Measurements from ENCODE around the gene SKAP1. TPM values are rescaled to one million over a fixed set of nuclear protein-coding genes. Genes with fewer than 3 reads are reported as not detected.

SKAP1 gene
- total RNA-seq, 4 donors from 2014 or later, result 0.93 to 1.9 (median 1.1) TPM; not detected in 1

DNA sequence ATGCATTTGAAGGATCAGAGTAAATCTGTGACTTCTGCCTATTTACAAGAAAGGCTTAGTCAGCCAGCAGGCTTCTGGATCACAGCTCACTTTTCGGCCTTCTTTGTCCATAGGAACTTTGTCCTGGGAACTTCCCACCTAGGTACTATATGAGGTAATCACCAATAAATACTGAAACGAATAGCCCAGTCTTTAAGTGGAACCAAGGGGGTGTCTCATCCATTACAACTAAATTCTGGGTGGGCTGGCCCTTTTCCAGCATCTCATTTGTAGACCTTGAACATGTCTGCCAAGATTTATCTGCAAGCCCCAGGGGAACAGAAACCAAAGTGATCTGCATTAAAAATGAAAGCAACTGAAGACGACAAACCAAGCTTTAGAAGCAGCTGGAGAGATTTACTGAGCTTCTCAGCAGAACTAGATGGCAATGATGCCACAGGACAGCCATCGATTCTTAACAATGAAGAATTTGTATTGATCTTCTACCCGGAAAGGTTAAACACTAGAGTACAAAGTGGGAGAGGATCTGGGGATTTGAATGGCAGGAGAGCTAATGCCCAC is 267.0 kb downstream of the SKAP1 start:
- TF ChIP-seq, protein P1, sequence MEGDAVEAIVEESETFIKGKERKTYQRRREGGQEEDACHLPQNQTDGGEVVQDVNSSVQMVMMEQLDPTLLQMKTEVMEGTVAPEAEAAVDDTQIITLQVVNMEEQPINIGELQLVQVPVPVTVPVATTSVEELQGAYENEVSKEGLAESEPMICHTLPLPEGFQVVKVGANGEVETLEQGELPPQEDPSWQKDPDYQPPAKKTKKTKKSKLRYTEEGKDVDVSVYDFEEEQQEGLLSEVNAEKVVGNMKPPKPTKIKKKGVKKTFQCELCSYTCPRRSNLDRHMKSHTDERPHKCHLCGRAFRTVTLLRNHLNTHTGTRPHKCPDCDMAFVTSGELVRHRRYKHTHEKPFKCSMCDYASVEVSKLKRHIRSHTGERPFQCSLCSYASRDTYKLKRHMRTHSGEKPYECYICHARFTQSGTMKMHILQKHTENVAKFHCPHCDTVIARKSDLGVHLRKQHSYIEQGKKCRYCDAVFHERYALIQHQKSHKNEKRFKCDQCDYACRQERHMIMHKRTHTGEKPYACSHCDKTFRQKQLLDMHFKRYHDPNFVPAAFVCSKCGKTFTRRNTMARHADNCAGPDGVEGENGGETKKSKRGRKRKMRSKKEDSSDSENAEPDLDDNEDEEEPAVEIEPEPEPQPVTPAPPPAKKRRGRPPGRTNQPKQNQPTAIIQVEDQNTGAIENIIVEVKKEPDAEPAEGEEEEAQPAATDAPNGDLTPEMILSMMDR (IDR thresholded peaks at IDR 0.05), result no peak
- ATAC-seq (ENCODE audit: low FRiP score) (no peak), DNase-seq (ENCODE audit: low spot score) (no peak)

DNA sequence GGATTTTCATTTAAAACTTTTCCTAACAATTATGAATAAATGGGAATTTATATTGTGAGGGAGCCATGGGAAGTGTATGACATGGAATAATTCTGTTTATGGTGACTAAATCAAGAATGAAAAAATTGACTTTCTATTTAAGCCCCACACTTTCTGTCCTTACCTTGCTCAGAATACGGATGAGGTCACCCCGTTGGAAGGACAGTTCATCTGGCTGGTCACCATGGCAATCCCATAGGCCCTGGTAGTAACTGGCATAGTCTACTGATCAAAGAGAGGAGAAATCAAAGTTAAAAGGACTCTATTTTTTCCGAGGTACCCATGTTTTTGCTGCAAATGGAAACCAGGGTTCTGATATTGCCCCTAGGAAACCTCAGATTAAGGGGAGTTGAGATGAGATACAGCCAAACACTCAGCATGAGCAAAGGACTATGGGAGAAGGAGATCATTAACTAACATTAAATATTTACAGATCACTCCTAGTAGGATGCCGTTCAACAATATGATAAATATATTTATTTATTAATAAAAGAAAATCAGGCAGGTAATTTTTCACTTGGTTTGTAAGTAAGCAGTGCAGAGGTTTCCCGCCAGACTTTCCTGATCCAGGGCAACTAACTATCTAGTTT is 267.6 kb downstream of the SKAP1 start:
- ATAC-seq (ENCODE audit: low FRiP score), result no peak
- DNase-seq (ENCODE audit: low spot score), result no peak
- TF ChIP-seq, protein P1 (IDR thresholded peaks at IDR 0.05), result no peak

DNA sequence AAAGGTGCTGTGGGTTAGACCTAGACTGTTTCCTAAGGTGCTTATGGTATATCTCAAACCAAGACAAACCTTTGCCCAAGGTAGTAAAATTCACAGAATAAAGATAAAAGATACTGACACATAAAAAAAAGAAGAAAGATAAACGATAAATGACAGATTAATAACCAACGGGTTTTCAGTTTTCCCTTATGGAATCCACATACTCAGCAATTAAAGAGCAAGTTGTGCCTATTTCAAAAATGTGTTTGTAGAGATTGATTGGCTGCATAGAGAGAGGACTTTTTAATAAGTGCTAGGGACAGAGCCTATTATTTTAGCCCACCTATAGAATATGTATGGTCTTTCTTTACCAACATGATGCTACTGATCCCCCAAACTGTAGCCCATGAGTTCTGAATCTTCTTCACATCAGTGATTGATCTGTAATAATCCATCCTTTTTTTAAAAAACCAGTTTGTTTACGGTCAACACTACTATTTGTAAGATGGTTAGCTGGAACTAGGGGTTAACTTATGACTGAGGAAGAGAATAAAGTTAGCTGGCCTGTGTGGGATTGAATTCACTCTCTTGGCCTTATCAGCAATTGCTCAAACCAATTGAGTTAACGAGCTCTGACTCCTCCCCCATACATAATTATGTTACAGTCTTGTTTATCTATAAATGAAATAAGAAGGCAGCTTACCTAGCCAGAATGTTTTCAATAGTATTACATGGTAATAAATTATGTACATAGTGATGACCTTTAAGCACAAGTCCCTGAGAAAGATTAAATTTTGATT is 268.7 kb downstream of the SKAP1 start:
- DNase-seq (ENCODE audit: low spot score), result no peak
- TF ChIP-seq, protein P1 (IDR thresholded peaks at IDR 0.05), result no peak
- ATAC-seq (ENCODE audit: low FRiP score), result no peak

DNA sequence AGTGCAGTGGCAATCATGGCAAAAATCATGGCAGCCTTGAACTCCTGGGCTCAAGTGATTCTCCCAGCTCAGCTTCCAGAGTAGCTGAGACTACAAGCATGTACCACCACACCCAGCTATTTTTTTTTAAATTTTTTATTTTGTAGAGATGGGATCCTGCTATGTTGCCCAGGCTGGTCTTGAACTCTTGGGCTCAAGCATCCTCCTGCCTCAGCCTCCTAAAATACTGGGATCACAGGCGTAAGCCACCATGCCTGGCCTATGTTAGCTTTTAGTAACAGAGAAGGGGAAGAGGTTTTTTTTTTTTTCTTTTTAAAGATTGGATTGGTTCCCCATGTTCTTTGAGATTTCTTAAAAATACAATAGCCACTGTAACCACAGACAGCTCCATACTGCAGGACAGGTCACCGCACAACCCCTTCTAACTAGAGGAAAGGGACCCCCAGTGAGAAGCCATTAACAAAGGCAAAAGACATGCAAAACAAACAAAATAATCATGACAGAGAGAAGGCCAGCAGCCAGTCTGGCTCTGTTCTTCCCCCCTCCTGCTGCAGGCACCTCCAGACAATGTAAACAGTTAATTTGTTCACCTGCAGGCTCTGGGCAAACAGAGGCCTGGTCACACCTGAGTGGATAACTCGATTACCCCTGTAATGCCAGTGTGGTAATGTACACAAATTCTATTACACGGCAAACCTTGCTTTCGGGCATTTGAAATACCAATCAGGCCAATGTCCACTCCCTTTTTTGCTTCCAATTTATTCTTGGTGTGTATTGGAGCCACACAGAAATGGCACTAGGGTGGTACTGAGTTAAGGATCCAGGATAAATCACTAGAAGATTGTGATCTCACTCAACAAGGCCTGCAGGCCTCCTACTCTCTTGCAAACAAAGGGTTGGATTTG is 269.6 kb downstream of the SKAP1 start:
- TF ChIP-seq, protein P1 (IDR thresholded peaks at IDR 0.05), result no peak
- ATAC-seq (ENCODE audit: low FRiP score) (no peak), DNase-seq (ENCODE audit: low spot score) (no peak)

DNA sequence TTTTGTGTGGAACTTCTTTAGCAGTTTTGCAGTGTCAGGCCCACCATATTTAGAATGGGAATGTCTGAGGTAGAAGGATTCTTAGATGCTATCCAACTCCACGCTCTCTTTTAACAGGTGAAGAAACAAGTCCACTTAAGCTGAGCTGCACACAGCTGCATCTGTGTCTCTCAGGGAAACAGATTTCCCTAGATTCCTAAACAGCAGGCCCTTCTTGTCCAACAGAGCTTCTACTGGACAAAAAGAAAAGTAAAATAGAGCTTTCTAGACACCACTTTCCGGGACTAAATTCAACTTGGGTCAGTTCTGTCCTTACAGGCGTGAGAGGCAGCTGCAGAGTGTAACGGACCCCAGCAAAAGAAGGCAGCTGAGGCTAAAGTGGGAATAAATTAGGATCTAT is 270.8 kb downstream of the SKAP1 start:
- DNase-seq (ENCODE audit: low spot score), result no peak
- TF ChIP-seq, protein P1 (IDR thresholded peaks at IDR 0.05), result no peak
- no peak for ATAC-seq (ENCODE audit: low FRiP score)

DNA sequence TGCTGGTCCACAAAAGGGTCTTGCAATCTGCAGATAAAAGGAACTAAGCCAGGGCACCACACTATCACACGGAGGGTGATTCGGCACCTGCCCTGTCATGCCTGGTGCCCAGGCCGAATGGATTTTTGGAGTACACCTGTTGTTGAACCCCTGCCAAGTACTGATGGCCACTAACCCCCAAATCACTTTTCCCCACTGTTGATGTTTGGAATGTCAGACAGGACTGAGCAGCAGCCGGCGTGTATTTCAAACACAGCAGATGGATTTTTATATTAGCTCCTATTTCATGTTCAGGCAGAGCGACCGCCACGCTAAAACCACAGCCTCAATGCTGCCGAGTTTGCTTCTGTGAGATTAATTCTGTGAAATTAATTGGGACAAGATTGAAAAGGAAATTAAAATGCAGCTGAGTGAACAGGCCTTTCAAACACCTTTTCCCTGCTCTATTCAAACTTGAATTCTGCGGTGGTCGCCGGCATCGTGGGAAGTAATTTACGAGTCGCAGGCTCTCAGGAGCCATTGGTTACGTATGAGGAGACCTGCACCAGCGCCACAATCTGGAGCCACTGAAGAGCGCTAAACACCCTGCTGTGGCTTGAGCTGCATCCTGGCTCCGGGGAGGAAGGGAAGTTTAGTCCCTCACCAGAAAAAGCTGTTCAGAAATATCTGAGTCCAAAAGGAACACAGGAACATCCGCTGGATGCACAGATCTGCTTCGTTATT is 274.0 kb downstream of the SKAP1 start:
- DNase-seq (ENCODE audit: low spot score) (no peak), ATAC-seq (ENCODE audit: low FRiP score) (no peak)
- TF ChIP-seq, protein P1 (IDR thresholded peaks at IDR 0.05), result no peak

All from omental fat pad (tissue), 4 donors.